Astrocyte (in vitro differentiated cells and primary cell): ENCODE data around the gene KRTAP16-1.

Experiments
- EZH2 ChIP-seq: IDR thresholded peaks from 2 replicates; pipeline ENCODE4 v1.6.1; 2012; ENCODE audit warnings: mild to moderate bottlenecking, low read length, inconsistent platforms; ENCODE audit not compliant: insufficient read depth
- TF ChIP-seq, protein P1 (sequence below): IDR thresholded peaks from 2 replicates; pipeline ENCODE4 v1.5.1; 2011; ENCODE audit warnings: low read depth, mild to moderate bottlenecking, inconsistent platforms, low read length, moderate library complexity; ENCODE audit not compliant: insufficient read depth

DNA sequence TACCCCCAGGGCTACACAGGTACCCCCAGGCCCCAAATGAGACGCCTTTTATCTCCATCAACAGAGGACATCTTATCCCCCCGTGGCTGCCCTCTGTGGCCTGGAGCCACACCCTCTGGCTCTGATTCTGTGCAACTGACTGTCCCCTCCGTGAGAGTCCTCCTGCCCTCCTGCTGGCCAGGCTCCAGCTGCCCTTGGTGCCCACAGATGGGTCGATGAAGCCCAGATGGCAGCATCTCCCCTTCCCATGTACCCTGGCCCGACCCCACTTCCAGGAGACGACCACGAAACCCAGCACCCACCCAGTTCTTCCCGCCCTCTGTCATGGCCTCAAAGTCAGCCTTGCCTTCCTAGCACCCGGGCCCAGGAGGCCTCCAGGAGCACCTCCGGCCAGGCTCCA, 16.0 kb upstream of the KRTAP16-1 start:
- TF ChIP-seq, protein P1, sequence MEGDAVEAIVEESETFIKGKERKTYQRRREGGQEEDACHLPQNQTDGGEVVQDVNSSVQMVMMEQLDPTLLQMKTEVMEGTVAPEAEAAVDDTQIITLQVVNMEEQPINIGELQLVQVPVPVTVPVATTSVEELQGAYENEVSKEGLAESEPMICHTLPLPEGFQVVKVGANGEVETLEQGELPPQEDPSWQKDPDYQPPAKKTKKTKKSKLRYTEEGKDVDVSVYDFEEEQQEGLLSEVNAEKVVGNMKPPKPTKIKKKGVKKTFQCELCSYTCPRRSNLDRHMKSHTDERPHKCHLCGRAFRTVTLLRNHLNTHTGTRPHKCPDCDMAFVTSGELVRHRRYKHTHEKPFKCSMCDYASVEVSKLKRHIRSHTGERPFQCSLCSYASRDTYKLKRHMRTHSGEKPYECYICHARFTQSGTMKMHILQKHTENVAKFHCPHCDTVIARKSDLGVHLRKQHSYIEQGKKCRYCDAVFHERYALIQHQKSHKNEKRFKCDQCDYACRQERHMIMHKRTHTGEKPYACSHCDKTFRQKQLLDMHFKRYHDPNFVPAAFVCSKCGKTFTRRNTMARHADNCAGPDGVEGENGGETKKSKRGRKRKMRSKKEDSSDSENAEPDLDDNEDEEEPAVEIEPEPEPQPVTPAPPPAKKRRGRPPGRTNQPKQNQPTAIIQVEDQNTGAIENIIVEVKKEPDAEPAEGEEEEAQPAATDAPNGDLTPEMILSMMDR = no peak
- no peak for TF ChIP-seq EZH2
